ENCODE results near the gene VAV1.

The VAV1 gene

GRCh38 chr19:6811378-6811777 lies 38.9 kb downstream of the VAV1 start:
- Histone ChIP-seq H3K9ac (ENCODE audit: low read depth, low read length) (no peak overlapping the region), H3K36me3 (ENCODE audit: control insufficient read depth, insufficient read depth, low read length) (no peaks in the 10 kb centered on the region), H3K9me3 (ENCODE audit: control insufficient read depth, insufficient read depth, low read length) (peaks cover 67% of the 10 kb centered on the region), H3K4me1 (ENCODE audit: control insufficient read depth, insufficient read depth, low read length) (no peaks in the 10 kb centered on the region), H3K4me3 (ENCODE audit: low read depth, low read length) (no peak overlapping the region), H3K27ac (ENCODE audit: low read depth, low read length) (no peak overlapping the region), H3K27me3 (ENCODE audit: control insufficient read depth, insufficient read depth, low read length) (no peaks in the 10 kb centered on the region)

- Histone ChIP-seq H3K9me3 (ENCODE audit: control insufficient read depth, insufficient read depth, low read length) (peaks cover 64% of the 10 kb centered on the region), H3K36me3 (ENCODE audit: control insufficient read depth, insufficient read depth, low read length) (no peaks in the 10 kb centered on the region), H3K4me1 (ENCODE audit: control insufficient read depth, insufficient read depth, low read length) (no peaks in the 10 kb centered on the region), H3K9ac (ENCODE audit: low read depth, low read length) (no peak overlapping the region), H3K27ac (ENCODE audit: low read depth, low read length) (no peak overlapping the region), H3K27me3 (ENCODE audit: control insufficient read depth, insufficient read depth, low read length) (no peaks in the 10 kb centered on the region), H3K4me3 (ENCODE audit: low read depth, low read length) (no peak overlapping the region)
These were observed 39.4 kb downstream of the VAV1 start for GRCh38 chr19:6811906-6812305.

GRCh38 chr19:6812612-6813011 lies 40.1 kb downstream of the VAV1 start:
- no peak overlapping the region for H3K4me3 ChIP-seq (ENCODE audit: low read depth, low read length)
- H3K36me3 ChIP-seq (ENCODE audit: control insufficient read depth, insufficient read depth, low read length) = no peaks in the 10 kb centered on the region
- peaks cover 59% of the 10 kb centered on the region for H3K9me3 ChIP-seq (ENCODE audit: control insufficient read depth, insufficient read depth, low read length)
- no peaks in the 10 kb centered on the region for H3K27me3 ChIP-seq (ENCODE audit: control insufficient read depth, insufficient read depth, low read length)
- H3K4me1 ChIP-seq (ENCODE audit: control insufficient read depth, insufficient read depth, low read length) = no peaks in the 10 kb centered on the region
- no peak overlapping the region for H3K27ac ChIP-seq (ENCODE audit: low read depth, low read length)
- no peak overlapping the region for H3K9ac ChIP-seq (ENCODE audit: low read depth, low read length)

GRCh38 chr19:6813659-6814058 lies 41.2 kb downstream of the VAV1 start:
- Histone ChIP-seq H3K27me3 (ENCODE audit: control insufficient read depth, insufficient read depth, low read length) (no peaks in the 10 kb centered on the region), H3K36me3 (ENCODE audit: control insufficient read depth, insufficient read depth, low read length) (no peaks in the 10 kb centered on the region), H3K4me3 (ENCODE audit: low read depth, low read length) (no peak overlapping the region), H3K4me1 (ENCODE audit: control insufficient read depth, insufficient read depth, low read length) (no peaks in the 10 kb centered on the region), H3K27ac (ENCODE audit: low read depth, low read length) (no peak overlapping the region), H3K9me3 (ENCODE audit: control insufficient read depth, insufficient read depth, low read length) (peaks cover 62% of the 10 kb centered on the region), H3K9ac (ENCODE audit: low read depth, low read length) (no peak overlapping the region)

GRCh38 chr19:6817179-6817578 lies 44.7 kb downstream of the VAV1 start:
- H3K4me3 ChIP-seq (ENCODE audit: low read depth, low read length) = no peak overlapping the region
- H3K27me3 ChIP-seq (ENCODE audit: control insufficient read depth, insufficient read depth, low read length) = no peaks in the 10 kb centered on the region
- no peaks in the 10 kb centered on the region for H3K36me3 ChIP-seq (ENCODE audit: control insufficient read depth, insufficient read depth, low read length)
- H3K27ac ChIP-seq (ENCODE audit: low read depth, low read length) = no peak overlapping the region
- peaks cover 59% of the 10 kb centered on the region for H3K9me3 ChIP-seq (ENCODE audit: control insufficient read depth, insufficient read depth, low read length)
- H3K4me1 ChIP-seq (ENCODE audit: control insufficient read depth, insufficient read depth, low read length) = no peaks in the 10 kb centered on the region
- H3K9ac ChIP-seq (ENCODE audit: low read depth, low read length) = no peak overlapping the region

GRCh38 chr19:6818246-6818645 lies 45.7 kb downstream of the VAV1 start:
- Histone ChIP-seq H3K9me3 (ENCODE audit: control insufficient read depth, insufficient read depth, low read length) (peaks cover 50% of the 10 kb centered on the region), H3K9ac (ENCODE audit: low read depth, low read length) (no peak overlapping the region), H3K4me3 (ENCODE audit: low read depth, low read length) (no peak overlapping the region), H3K27me3 (ENCODE audit: control insufficient read depth, insufficient read depth, low read length) (no peaks in the 10 kb centered on the region), H3K4me1 (ENCODE audit: control insufficient read depth, insufficient read depth, low read length) (no peaks in the 10 kb centered on the region), H3K36me3 (ENCODE audit: control insufficient read depth, insufficient read depth, low read length) (no peaks in the 10 kb centered on the region), H3K27ac (ENCODE audit: low read depth, low read length) (no peak overlapping the region)

- no peaks in the 10 kb centered on the region for H3K4me1 ChIP-seq (ENCODE audit: control insufficient read depth, insufficient read depth, low read length)
- no peaks in the 10 kb centered on the region for H3K36me3 ChIP-seq (ENCODE audit: control insufficient read depth, insufficient read depth, low read length)
- H3K9ac ChIP-seq (ENCODE audit: low read depth, low read length) = no peak overlapping the region
- H3K4me3 ChIP-seq (ENCODE audit: low read depth, low read length) = no peak overlapping the region
- H3K27me3 ChIP-seq (ENCODE audit: control insufficient read depth, insufficient read depth, low read length) = no peaks in the 10 kb centered on the region
- H3K27ac ChIP-seq (ENCODE audit: low read depth, low read length) = no peak overlapping the region
- H3K9me3 ChIP-seq (ENCODE audit: control insufficient read depth, insufficient read depth, low read length) = peaks cover 41% of the 10 kb centered on the region
These were observed 46.8 kb downstream of the VAV1 start for GRCh38 chr19:6819323-6819722.

- Histone ChIP-seq H3K9me3 (ENCODE audit: control insufficient read depth, insufficient read depth, low read length) (peaks cover 41% of the 10 kb centered on the region), H3K27me3 (ENCODE audit: control insufficient read depth, insufficient read depth, low read length) (no peaks in the 10 kb centered on the region), H3K36me3 (ENCODE audit: control insufficient read depth, insufficient read depth, low read length) (no peaks in the 10 kb centered on the region), H3K9ac (ENCODE audit: low read depth, low read length) (no peak overlapping the region), H3K27ac (ENCODE audit: low read depth, low read length) (no peak overlapping the region), H3K4me3 (ENCODE audit: low read depth, low read length) (no peak overlapping the region), H3K4me1 (ENCODE audit: control insufficient read depth, insufficient read depth, low read length) (no peaks in the 10 kb centered on the region)
These were observed 47.7 kb downstream of the VAV1 start for GRCh38 chr19:6820237-6820636.

- Histone ChIP-seq H3K27ac (ENCODE audit: low read depth, low read length) (no peak overlapping the region), H3K27me3 (ENCODE audit: control insufficient read depth, insufficient read depth, low read length) (no peaks in the 10 kb centered on the region), H3K4me3 (ENCODE audit: low read depth, low read length) (no peak overlapping the region), H3K4me1 (ENCODE audit: control insufficient read depth, insufficient read depth, low read length) (no peaks in the 10 kb centered on the region), H3K36me3 (ENCODE audit: control insufficient read depth, insufficient read depth, low read length) (no peaks in the 10 kb centered on the region), H3K9me3 (ENCODE audit: control insufficient read depth, insufficient read depth, low read length) (peaks cover 40% of the 10 kb centered on the region), H3K9ac (ENCODE audit: low read depth, low read length) (no peak overlapping the region)
These were observed 49.3 kb downstream of the VAV1 start for GRCh38 chr19:6821639-6822310.

- H3K9me3 ChIP-seq (ENCODE audit: control insufficient read depth, insufficient read depth, low read length) = peaks cover 44% of the 10 kb centered on the region
- no peak overlapping the region for H3K27ac ChIP-seq (ENCODE audit: low read depth, low read length)
- no peak overlapping the region for H3K4me3 ChIP-seq (ENCODE audit: low read depth, low read length)
- no peaks in the 10 kb centered on the region for H3K27me3 ChIP-seq (ENCODE audit: control insufficient read depth, insufficient read depth, low read length)
- no peak overlapping the region for H3K9ac ChIP-seq (ENCODE audit: low read depth, low read length)
- H3K36me3 ChIP-seq (ENCODE audit: control insufficient read depth, insufficient read depth, low read length) = no peaks in the 10 kb centered on the region
- H3K4me1 ChIP-seq (ENCODE audit: control insufficient read depth, insufficient read depth, low read length) = no peaks in the 10 kb centered on the region
These were observed 49.8 kb downstream of the VAV1 start for GRCh38 chr19:6822311-6822670.

GRCh38 chr19:6825076-6825774 lies 52.7 kb downstream of the VAV1 start:
- Histone ChIP-seq H3K27me3 (ENCODE audit: control insufficient read depth, insufficient read depth, low read length) (no peaks in the 10 kb centered on the region), H3K27ac (ENCODE audit: low read depth, low read length) (no peak overlapping the region), H3K36me3 (ENCODE audit: control insufficient read depth, insufficient read depth, low read length) (no peaks in the 10 kb centered on the region), H3K4me3 (ENCODE audit: low read depth, low read length) (no peak overlapping the region), H3K4me1 (ENCODE audit: control insufficient read depth, insufficient read depth, low read length) (no peaks in the 10 kb centered on the region), H3K9me3 (ENCODE audit: control insufficient read depth, insufficient read depth, low read length) (peaks cover 45% of the 10 kb centered on the region), H3K9ac (ENCODE audit: low read depth, low read length) (no peak overlapping the region)
